Astrocyte (in vitro differentiated cells and primary cell): ENCODE data around the gene TDRD1. TPM values are rescaled to one million over a fixed set of nuclear protein-coding genes. Genes with fewer than 3 reads are reported as not detected.

ENCODE experiments used
- DNase-seq: peaks from one replicate; pipeline ENCODE4 v3.0.0-alpha.2; 2010; ENCODE audit warnings: low read depth
- FAIRE-seq: peaks from 2 replicates; lab custom pipeline; 2011; peaks lifted over from hg19 to GRCh38; lab: Jason Lieb, UNC
- H2AFZ ChIP-seq: 2 replicates; pipeline ENCODE4 v1.6.0; 2012; ENCODE audit warnings: low read depth, low read length, inconsistent platforms
- H3K27ac ChIP-seq: 2 replicates; pipeline ENCODE4 v1.5.1; 2011; ENCODE audit warnings: low read depth, low read length, inconsistent platforms
- H3K27me3 ChIP-seq: 2 replicates; pipeline ENCODE4 v1.6.0; 2011; ENCODE audit warnings: low read length, inconsistent platforms; ENCODE audit not compliant: insufficient read depth
- H3K36me3 ChIP-seq: 2 replicates; pipeline ENCODE4 v1.5.1; 2011; ENCODE audit warnings: low read length, inconsistent platforms; ENCODE audit not compliant: insufficient read depth
- H3K4me1 ChIP-seq: 2 replicates; pipeline ENCODE4 v1.5.1; 2011; ENCODE audit warnings: low read length, inconsistent platforms; ENCODE audit not compliant: insufficient read depth
- H3K4me2 ChIP-seq: 2 replicates; pipeline ENCODE4 v1.6.0; 2012; ENCODE audit warnings: low read length, inconsistent platforms
- H3K4me3 ChIP-seq: 2 replicates; pipeline ENCODE4 v1.5.1; 2011; ENCODE audit warnings: low read depth, mild to moderate bottlenecking, low read length, inconsistent platforms; ENCODE audit not compliant: insufficient read depth
- H3K79me2 ChIP-seq: 2 replicates; pipeline ENCODE4 v1.6.0; 2012; ENCODE audit warnings: mild to moderate bottlenecking, low read length, inconsistent platforms; ENCODE audit not compliant: insufficient read depth
- H3K9ac ChIP-seq: 2 replicates; pipeline ENCODE4 v1.6.0; 2012; ENCODE audit warnings: mild to moderate bottlenecking, low read length, inconsistent platforms
- H3K9me3 ChIP-seq: 2 replicates; pipeline ENCODE4 v1.5.1; 2012; ENCODE audit warnings: low read depth, mild to moderate bottlenecking, low read length, inconsistent platforms; ENCODE audit not compliant: insufficient read depth
- H4K20me1 ChIP-seq: 2 replicates; pipeline ENCODE4 v1.6.0; 2012; ENCODE audit warnings: low read length, inconsistent platforms; ENCODE audit not compliant: insufficient read depth
- H3K27ac Mint-ChIP-seq: one replicate; pipeline ENCODE4 v1.8.0; 2021; ENCODE audit warnings: mild to moderate bottlenecking, mixed read lengths; ENCODE audit not compliant: unreplicated experiment
- H3K27me3 Mint-ChIP-seq: one replicate; pipeline ENCODE4 v1.8.0; 2021; ENCODE audit warnings: low read depth, mixed read lengths; ENCODE audit not compliant: unreplicated experiment
- H3K36me3 Mint-ChIP-seq: one replicate; pipeline ENCODE4 v1.8.0; 2021; ENCODE audit warnings: low read depth, mixed read lengths; ENCODE audit not compliant: unreplicated experiment
- H3K4me1 Mint-ChIP-seq: one replicate; pipeline ENCODE4 v1.8.0; 2021; ENCODE audit warnings: low read depth, mixed read lengths; ENCODE audit not compliant: unreplicated experiment
- H3K4me3 Mint-ChIP-seq: one replicate; pipeline ENCODE4 v1.8.0; 2021; ENCODE audit warnings: mild to moderate bottlenecking, moderate library complexity, mixed read lengths; ENCODE audit not compliant: unreplicated experiment
- H3K9me3 Mint-ChIP-seq: one replicate; pipeline ENCODE4 v1.8.0; 2021; ENCODE audit warnings: mild to moderate bottlenecking, mixed read lengths; ENCODE audit not compliant: unreplicated experiment
- CTCF ChIP-seq: IDR thresholded peaks from 2 replicates; pipeline ENCODE4 v1.5.1; 2011; ENCODE audit warnings: low read depth, mild to moderate bottlenecking, inconsistent platforms, low read length, moderate library complexity; ENCODE audit not compliant: insufficient read depth
- EZH2 ChIP-seq: IDR thresholded peaks from 2 replicates; pipeline ENCODE4 v1.6.1; 2012; ENCODE audit warnings: mild to moderate bottlenecking, low read length, inconsistent platforms; ENCODE audit not compliant: insufficient read depth
- total RNA-seq: library from RNA; stranded (reverse); gene quantifications from 2 replicates; pipeline ENCODE4 v1.2.1, GENCODE V29; 2021

The TDRD1 gene
- total RNA-seq, 1 donor from 2014 or later = not detected

GRCh38 chr10:114189700-114190099, 10.5 kb downstream of the TDRD1 start:
- no peak for FAIRE-seq
- Mint-ChIP-seq H3K27ac (no peak overlapping the region), H3K27me3 (no peaks in the 10 kb centered on the region), H3K4me1 (no peaks in the 10 kb centered on the region), H3K9me3 (peaks cover 2% of the 10 kb centered on the region), H3K36me3 (no peaks in the 10 kb centered on the region), H3K4me3 (no peak overlapping the region)
- no peaks in the 10 kb centered on the region for H3K9me3 ChIP-seq
- H3K79me2 ChIP-seq = no peaks in the 10 kb centered on the region
- H4K20me1 ChIP-seq = no peaks in the 10 kb centered on the region
- no peak overlapping the region for H3K27ac ChIP-seq
- no peaks in the 10 kb centered on the region for H3K4me1 ChIP-seq
- H3K9ac ChIP-seq = no peak overlapping the region
- no peak for TF ChIP-seq EZH2
- TF ChIP-seq CTCF = no peak
- no peak for DNase-seq
- no peak overlapping the region for H3K4me3 ChIP-seq
- H3K27me3 ChIP-seq = peaks cover 2% of the 10 kb centered on the region
- H2AFZ ChIP-seq = no peak overlapping the region
- H3K4me2 ChIP-seq = no peak overlapping the region
- H3K36me3 ChIP-seq = no peaks in the 10 kb centered on the region

- DNase-seq = no peak
- no peaks in the 10 kb centered on the region for H3K36me3 Mint-ChIP-seq
These were observed 15.9 kb downstream of the TDRD1 start for GRCh38 chr10:114195079-114195478.

More at GRCh38 chr10:114195079-114195478, 15.9 kb downstream of the TDRD1 start:
- no peaks in the 10 kb centered on the region for H3K9me3 Mint-ChIP-seq
- H3K27ac ChIP-seq = no peak overlapping the region
- H3K4me2 ChIP-seq = no peak overlapping the region
- no peaks in the 10 kb centered on the region for H3K9me3 ChIP-seq
- TF ChIP-seq CTCF (no peak), EZH2 (no peak)
- H3K9ac ChIP-seq = no peak overlapping the region
- H3K4me3 Mint-ChIP-seq = no peak overlapping the region
- peaks cover 5% of the 10 kb centered on the region for H3K27me3 Mint-ChIP-seq
- no peak overlapping the region for H3K4me3 ChIP-seq
- no peaks in the 10 kb centered on the region for H3K79me2 ChIP-seq
- H3K4me1 ChIP-seq = no peaks in the 10 kb centered on the region
- peaks cover 2% of the 10 kb centered on the region for H3K27me3 ChIP-seq
- H3K4me1 Mint-ChIP-seq = peaks cover 4% of the 10 kb centered on the region
- no peak overlapping the region for H3K27ac Mint-ChIP-seq
- no peaks in the 10 kb centered on the region for H4K20me1 ChIP-seq
- FAIRE-seq = no peak
- no peak overlapping the region for H2AFZ ChIP-seq
- no peaks in the 10 kb centered on the region for H3K36me3 ChIP-seq
